GM13977 (cell line): Measurements from ENCODE around the gene TPM4.

Experiments
- DNase-seq: peaks from one replicate; pipeline ENCODE4 v3.0.0; 2012; ENCODE audit warnings: low spot score
- in situ Hi-C: fragments of 300-500 bp; cut with MboI; formaldehyde crosslinking; loops from one replicate; pipeline ENCODE4 v1.12.0; 2022; ENCODE audit warnings: low sequenced_read_pairs, low pct_unique_long_range_greater_than_20kb, mixed read lengths, inconsistent platforms; ENCODE audit not compliant: unreplicated experiment
- TF ChIP-seq, protein P1 (sequence below): IDR thresholded peaks from 2 replicates; pipeline ENCODE4 v1.5.1; 2012; ENCODE audit warnings: mild to moderate bottlenecking, control low read depth; ENCODE audit not compliant: insufficient read depth; ENCODE audit errors: extremely low read depth, missing control alignments

Gene TPM4

DNA sequence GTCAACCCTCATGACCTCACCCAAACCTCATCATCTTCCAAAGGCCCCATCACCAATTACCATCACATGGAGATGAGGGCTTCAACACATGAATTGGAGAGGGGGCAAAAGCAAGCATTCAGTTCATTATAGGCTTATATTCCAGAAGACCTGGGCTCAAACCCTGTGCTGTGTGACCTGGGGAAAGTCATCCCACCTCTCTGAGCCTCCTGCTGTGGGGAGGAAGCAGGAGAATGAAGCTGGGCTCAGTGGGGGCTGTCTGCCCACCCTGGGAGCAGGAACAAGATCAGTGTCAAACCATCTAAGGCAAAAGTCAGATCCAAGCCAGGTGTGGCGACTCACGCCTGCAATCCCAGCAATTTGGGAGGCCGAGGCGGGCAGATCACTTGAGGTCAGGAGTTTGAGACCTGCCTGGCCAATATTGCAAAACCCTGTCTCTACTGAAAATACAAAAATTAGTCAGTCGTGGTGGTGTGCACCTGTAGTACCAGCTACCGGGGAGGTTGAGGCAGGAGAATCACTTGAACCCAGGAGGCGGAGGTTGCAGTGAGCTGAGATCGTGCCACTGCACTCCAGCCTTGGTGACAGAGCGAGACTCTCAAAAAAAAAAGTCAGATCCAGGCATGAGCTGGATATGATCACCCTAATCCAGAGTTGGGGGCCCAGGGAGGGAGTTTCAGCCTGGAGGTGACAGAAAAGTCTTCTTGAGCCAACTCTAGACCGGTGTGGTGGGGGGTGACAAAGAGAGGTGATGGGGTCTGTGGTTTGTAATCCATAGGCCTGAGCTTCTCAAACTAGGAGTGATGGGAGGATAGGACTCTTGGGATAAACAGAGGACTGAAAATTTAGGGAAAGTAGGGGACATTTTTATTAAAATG, 1.6 kb upstream of the TPM4 start:
- in situ Hi-C loops, result no loop called here
- DNase-seq, result no peak
- TF ChIP-seq, protein P1, sequence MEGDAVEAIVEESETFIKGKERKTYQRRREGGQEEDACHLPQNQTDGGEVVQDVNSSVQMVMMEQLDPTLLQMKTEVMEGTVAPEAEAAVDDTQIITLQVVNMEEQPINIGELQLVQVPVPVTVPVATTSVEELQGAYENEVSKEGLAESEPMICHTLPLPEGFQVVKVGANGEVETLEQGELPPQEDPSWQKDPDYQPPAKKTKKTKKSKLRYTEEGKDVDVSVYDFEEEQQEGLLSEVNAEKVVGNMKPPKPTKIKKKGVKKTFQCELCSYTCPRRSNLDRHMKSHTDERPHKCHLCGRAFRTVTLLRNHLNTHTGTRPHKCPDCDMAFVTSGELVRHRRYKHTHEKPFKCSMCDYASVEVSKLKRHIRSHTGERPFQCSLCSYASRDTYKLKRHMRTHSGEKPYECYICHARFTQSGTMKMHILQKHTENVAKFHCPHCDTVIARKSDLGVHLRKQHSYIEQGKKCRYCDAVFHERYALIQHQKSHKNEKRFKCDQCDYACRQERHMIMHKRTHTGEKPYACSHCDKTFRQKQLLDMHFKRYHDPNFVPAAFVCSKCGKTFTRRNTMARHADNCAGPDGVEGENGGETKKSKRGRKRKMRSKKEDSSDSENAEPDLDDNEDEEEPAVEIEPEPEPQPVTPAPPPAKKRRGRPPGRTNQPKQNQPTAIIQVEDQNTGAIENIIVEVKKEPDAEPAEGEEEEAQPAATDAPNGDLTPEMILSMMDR, result no peak

DNA sequence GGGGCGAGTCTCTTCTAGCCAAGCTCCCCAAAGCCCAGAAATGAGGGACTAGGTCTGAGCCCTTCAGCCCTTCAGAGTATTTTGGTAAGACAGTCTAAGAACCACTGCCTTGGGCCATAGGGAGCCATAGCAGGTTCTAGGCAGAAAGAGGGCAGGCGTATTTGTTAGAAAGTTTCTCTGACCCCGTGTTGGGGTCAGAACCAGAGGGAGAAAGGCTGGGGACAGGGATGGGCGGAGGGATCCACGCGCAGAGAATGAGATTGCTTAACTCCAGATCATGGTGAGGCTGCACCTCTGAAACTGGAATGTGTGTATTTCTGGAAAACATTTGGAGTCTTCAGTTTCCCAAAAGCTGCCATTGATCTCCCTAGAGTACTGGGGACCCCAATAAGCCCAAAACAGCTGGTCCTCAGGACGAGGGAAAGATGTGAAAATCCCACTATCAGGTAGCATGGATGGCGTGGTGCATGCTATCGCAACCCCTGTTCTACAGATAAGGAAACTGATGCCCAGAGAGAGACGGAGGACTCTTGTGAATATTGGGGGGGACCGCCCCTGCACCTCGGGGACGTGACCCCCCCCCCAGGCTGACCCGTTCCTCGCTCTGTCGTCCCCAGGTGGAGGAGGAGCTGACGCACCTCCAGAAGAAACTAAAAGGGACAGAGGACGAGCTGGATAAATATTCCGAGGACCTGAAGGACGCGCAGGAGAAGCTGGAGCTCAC, 703 bp upstream of the TPM4 start:
- TF ChIP-seq, protein P1, result no peak
- DNase-seq, result no peak
- in situ Hi-C loops, result no loop called here

DNA sequence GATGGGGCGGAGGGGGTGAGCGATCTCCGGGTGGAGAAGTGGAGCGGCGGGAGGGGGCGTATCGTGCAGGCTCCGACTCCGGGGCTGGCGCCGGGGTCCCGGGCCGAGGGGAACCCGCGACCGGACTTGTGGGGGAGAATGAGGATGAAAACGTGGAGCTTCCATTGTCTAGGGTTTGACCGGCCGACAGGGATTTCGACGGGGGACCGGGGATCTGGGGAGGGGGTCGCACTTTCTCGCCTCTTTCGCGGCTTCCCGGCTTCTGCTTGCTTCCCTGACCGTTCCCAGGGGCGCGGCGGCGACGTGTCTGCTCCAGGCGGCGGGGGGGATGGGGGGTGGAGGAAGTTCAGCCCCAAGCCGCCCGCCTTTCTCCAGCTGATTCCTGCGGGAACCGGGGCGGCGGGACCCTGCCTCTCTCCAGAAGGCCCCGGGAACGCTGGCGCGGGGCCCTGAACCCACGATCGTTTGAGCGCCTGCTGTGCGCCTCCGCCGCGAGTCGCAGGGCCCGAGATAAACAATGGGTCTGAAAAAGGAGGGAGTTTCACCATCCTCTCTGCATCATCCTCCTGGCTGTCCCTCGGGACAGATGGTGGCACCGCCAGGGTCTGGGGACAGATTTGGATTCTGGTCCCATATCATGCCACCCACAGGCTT, 790 bp downstream of the TPM4 start:
- in situ Hi-C loops, result no loop called here
- TF ChIP-seq, protein P1, result no peak
- no peak for DNase-seq

DNA sequence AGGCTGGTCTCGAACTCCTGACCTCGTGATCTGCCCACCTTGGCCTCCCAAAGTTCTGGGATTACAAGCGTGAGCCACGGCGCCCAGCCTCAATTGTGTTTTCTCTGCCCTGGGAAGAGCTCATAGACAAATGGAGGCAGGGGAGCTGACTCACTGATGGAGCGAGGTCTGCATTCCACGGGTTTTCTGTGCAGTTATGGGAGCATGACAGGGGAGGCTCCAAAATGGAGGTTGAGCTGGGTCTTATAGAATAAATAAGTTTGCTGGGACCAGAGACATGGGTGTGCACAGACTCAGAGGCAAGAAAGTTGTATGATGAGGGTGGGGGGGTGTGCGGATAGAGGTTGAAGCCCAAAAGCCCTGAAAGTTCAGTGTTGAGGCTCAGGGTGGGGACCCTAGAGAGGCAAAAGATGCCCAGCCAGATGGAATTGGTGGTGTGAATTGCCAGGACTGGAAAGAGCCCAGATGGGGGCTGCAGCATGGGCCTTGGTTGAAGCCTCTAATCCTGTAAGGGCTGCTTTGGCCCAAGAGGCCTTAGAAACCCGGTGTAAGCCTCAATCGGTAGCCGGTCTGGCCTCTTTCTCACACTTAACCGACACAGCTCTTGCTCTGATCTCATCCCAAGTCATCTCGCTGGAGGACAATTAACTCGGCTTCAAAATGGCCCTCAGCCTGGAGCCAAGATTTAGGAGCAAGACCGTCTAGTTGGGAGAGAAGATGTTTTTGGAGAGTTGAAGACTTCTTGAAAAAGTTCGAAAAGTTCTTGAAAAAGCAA, 1.9 kb downstream of the TPM4 start:
- DNase-seq, result no peak
- in situ Hi-C loops, result no loop called here
- TF ChIP-seq, protein P1, result no peak

DNA sequence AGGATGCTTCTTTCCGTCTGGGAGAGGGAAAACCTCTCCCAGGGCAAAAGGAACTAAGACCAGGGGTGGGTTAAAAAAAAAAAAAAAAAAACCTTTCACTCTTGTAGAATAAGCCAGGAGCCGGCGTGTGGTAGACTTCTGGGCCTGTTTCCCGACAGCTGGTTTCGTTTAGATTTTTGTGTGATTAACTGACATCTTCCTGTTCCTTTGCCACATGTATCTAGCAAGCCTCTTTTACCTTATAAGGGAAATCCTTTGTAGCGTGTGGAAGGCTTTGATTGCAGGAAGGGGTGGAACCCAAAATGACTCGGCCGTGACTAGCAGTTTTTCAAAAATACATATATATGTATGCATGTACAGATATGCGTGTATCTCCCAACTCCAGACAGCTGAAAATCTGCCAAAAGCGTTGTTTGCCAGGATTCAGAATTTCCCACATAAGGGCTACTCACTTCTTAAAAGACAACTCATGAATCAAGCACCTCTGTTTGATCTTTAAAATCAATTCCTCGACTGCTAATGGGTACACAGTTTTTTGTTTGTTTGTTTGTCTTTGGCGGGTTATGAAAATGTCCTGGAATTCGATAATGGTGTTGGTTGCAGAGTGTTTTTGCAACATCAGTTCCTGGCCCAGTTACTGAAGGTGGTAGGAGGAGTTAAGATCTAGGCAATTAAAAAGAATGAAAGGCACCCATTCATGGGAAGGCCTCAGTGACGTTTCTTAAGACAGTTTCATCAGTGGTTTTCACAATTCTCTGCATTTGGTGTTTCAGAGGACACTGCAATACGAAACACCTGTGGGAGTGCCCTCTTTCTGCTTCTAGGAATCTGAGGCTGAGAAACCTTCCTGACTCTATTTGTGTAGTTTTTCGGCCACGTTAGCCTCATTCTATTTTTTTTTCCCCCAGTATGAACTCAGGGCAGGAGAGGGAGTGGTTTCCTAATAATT, 2.7 kb downstream of the TPM4 start:
- peak; percentile 82 for DNase-seq
- in situ Hi-C loops, result no loop called here
- TF ChIP-seq, protein P1, result no peak
